ENCODE results near the gene LY6G6C. TPM values are rescaled to one million over a fixed set of nuclear protein-coding genes. Genes with fewer than 3 reads are reported as not detected.

Gene LY6G6C
- total and polyA plus RNA-seq, 10 of the 15 experiments (the other 5 are each of a cell fraction or from before 2014, with no cell fraction given), result not detected

DNA sequence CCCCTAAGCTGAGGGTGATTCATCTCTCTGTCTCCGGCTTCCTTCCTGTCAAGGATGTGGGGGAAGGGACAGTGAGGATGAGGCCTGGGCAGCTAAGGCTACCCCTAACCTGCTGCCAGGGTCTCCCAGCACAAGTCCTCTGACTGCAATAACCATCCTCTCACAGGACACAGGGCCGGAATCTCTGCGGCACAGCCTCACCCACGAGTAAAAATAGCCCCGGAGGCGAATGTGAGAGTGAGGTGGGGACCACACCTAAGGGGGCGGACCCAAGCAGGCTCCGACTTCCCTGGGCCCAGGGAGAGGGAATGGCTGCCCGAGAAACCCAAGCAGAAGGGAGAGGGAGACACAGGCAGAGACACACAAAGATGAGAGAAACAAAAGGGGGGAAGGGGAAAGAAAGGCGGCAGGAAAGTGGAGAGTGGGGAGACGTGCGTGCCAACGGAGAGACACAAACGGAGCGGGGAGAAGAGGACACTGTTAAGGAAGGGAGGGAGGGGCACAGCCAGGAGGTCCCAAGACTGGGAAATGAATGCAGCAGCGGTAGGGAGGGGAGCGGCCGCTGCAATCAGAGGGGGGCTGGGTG lies 13.4 kb upstream of the LY6G6C start (continued):
- no peak for TF ChIP-seq SREBF1 (IDR thresholded peaks at IDR 0.05; ENCODE audit: low read length)
- TF ChIP-seq YY1 (IDR thresholded peaks at IDR 0.05; ENCODE audit: low read depth, low read length), result peak; percentile 55; the same call in 1 of the 2 replicates
- peak; percentile 84 for TF ChIP-seq MEF2B (IDR thresholded peaks at IDR 0.05; ENCODE audit: partially characterized antibody, poor library complexity, severe bottlenecking)
- TF ChIP-seq CHD1 (IDR thresholded peaks at IDR 0.05; ENCODE audit: low read depth, low read length), result no peak
- TF ChIP-seq DPF2 (IDR thresholded peaks at IDR 0.05), result 0 out of 2 replicates have a peak, but pooled peaks have one; percentile 61
- TF ChIP-seq CHD2 (IDR thresholded peaks at IDR 0.05; ENCODE audit: borderline replicate concordance, low read depth, low read length), result peak; percentile 87; the same call in 1 of the 2 replicates
- TF ChIP-seq CREB1 (IDR thresholded peaks at IDR 0.05; ENCODE audit: low read depth), result no peak
- peak; percentile 73; the same call in 1 of the 2 replicates for TF ChIP-seq ZBED1 (IDR thresholded peaks at IDR 0.05; ENCODE audit: borderline replicate concordance)
- TF ChIP-seq TARDBP (IDR thresholded peaks at IDR 0.05; ENCODE audit: borderline replicate concordance), result no peak
- 0 out of 2 replicates have a peak, but pooled peaks have one; percentile 45 for TF ChIP-seq CREM (IDR thresholded peaks at IDR 0.05; ENCODE audit: low read depth)
- peak; percentile 81 for TF ChIP-seq TBL1XR1 (IDR thresholded peaks at IDR 0.05; ENCODE audit: low read depth, low read length)
- peak; percentile 33 for TF ChIP-seq SP1 (IDR thresholded peaks at IDR 0.05; ENCODE audit: low read depth, low read length)
- TF ChIP-seq RB1 (IDR thresholded peaks at IDR 0.05; ENCODE audit: borderline replicate concordance), result 0 out of 2 replicates have a peak, but pooled peaks have one; percentile 11
- no peak for TF ChIP-seq RELA (IDR thresholded peaks at IDR 0.05; ENCODE audit: borderline replicate concordance, partially characterized antibody)
- TF ChIP-seq GABPA (IDR thresholded peaks at IDR 0.05; ENCODE audit: low read depth), result no peak
- TF ChIP-seq EGR1 (IDR thresholded peaks at IDR 0.05; ENCODE audit: borderline replicate concordance in 1 of 2, low read depth in 2 of 2, low read length in 2 of 2), result peak in 1 of 2 experiments; percentile 28; a peak in 1 of 3 replicates
- no peak for TF ChIP-seq ZNF207 (IDR thresholded peaks at IDR 0.05; ENCODE audit: borderline replicate concordance)
- TF ChIP-seq TCF7 (IDR thresholded peaks at IDR 0.05; ENCODE audit: borderline replicate concordance), result no peak
- peak; percentile 70 for TF ChIP-seq IKZF1 (conservative IDR thresholded peaks at IDR 0.05)
- peak in 1 of 2 experiments; percentile 84; a peak in 2 of 4 replicates for TF ChIP-seq ETV6 (conservative IDR thresholded peaks at IDR 0.05 in 1 of 2, IDR thresholded peaks at IDR 0.05 in 1 of 2; ENCODE audit: borderline replicate concordance in 1 of 2, low read depth in 1 of 2)
- TF ChIP-seq NBN (IDR thresholded peaks at IDR 0.05), result peak; percentile 45
- no peak for TF ChIP-seq CBX5 (IDR thresholded peaks at IDR 0.05; ENCODE audit: low read depth)
- TF ChIP-seq NRF1 (conservative IDR thresholded peaks at IDR 0.05; ENCODE audit: low read depth, low read length), result no peak
- TF ChIP-seq POLR2A (IDR thresholded peaks at IDR 0.05; ENCODE audit: low read depth, low read length), result peak; percentile 73
- TF ChIP-seq, protein P1, sequence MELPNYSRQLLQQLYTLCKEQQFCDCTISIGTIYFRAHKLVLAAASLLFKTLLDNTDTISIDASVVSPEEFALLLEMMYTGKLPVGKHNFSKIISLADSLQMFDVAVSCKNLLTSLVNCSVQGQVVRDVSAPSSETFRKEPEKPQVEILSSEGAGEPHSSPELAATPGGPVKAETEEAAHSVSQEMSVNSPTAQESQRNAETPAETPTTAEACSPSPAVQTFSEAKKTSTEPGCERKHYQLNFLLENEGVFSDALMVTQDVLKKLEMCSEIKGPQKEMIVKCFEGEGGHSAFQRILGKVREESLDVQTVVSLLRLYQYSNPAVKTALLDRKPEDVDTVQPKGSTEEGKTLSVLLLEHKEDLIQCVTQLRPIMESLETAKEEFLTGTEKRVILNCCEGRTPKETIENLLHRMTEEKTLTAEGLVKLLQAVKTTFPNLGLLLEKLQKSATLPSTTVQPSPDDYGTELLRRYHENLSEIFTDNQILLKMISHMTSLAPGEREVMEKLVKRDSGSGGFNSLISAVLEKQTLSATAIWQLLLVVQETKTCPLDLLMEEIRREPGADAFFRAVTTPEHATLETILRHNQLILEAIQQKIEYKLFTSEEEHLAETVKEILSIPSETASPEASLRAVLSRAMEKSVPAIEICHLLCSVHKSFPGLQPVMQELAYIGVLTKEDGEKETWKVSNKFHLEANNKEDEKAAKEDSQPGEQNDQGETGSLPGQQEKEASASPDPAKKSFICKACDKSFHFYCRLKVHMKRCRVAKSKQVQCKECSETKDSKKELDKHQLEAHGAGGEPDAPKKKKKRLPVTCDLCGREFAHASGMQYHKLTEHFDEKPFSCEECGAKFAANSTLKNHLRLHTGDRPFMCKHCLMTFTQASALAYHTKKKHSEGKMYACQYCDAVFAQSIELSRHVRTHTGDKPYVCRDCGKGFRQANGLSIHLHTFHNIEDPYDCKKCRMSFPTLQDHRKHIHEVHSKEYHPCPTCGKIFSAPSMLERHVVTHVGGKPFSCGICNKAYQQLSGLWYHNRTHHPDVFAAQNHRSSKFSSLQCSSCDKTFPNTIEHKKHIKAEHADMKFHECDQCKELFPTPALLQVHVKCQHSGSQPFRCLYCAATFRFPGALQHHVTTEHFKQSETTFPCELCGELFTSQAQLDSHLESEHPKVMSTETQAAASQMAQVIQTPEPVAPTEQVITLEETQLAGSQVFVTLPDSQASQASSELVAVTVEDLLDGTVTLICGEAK (IDR thresholded peaks at IDR 0.05; ENCODE audit: borderline replicate concordance), result peak; percentile 26; the same call in 1 of the 2 replicates
- no peak for TF ChIP-seq ASH2L (IDR thresholded peaks at IDR 0.05; ENCODE audit: borderline replicate concordance, low read depth)
- TF ChIP-seq SRF (IDR thresholded peaks at IDR 0.05; ENCODE audit: low read depth in 2 of 2, low read length in 2 of 2), result no peak
- TF ChIP-seq IRF4 (IDR thresholded peaks at IDR 0.05; ENCODE audit: low read depth, low read length), result 0 out of 2 replicates have a peak, but pooled peaks have one; percentile 42
- TF ChIP-seq, protein P2, sequence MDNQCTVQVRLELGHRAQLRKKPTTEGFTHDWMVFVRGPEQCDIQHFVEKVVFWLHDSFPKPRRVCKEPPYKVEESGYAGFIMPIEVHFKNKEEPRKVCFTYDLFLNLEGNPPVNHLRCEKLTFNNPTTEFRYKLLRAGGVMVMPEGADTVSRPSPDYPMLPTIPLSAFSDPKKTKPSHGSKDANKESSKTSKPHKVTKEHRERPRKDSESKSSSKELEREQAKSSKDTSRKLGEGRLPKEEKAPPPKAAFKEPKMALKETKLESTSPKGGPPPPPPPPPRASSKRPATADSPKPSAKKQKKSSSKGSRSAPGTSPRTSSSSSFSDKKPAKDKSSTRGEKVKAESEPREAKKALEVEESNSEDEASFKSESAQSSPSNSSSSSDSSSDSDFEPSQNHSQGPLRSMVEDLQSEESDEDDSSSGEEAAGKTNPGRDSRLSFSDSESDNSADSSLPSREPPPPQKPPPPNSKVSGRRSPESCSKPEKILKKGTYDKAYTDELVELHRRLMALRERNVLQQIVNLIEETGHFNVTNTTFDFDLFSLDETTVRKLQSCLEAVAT (IDR thresholded peaks at IDR 0.05), result peak; percentile 60; the same call in 1 of the 2 replicates

All from GM12878 (cell line).